Loucy (cell line): ENCODE results near the gene SIAH1.

ENCODE experiments used
- EZH2phosphoT487 ChIP-seq: fragments of 200-600 bp; IDR thresholded peaks from 2 replicates; pipeline ENCODE4 v1.6.1; 2018; ENCODE audit warnings: antibody characterized with exemption, mild to moderate bottlenecking, moderate library complexity, borderline replicate concordance
- TF ChIP-seq, protein P1 (sequence below): fragments of 200-600 bp; sonication (generic); conservative IDR thresholded peaks from 2 replicates; pipeline ENCODE4 v1.5.1; 2014; ENCODE audit warnings: mild to moderate bottlenecking, antibody characterized with exemption, low read length

DNA sequence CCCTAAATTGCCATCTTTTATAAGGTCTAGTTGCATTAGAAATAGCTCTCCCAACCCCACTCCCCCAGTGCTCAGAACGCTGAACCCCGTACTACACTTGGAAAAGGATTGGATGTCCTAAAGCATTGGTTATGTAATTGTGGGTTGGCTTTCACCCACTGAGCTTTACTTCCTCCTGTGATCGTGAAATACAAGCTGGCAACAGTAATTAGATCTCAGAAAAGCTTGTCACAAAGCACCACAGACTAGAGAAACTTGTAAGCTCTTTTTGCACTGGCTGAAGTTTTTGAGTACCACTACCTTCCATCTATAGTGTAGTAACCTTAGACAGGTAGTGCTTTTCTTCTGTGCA is 54.4 kb downstream of the SIAH1 start:
- TF ChIP-seq, protein P1, sequence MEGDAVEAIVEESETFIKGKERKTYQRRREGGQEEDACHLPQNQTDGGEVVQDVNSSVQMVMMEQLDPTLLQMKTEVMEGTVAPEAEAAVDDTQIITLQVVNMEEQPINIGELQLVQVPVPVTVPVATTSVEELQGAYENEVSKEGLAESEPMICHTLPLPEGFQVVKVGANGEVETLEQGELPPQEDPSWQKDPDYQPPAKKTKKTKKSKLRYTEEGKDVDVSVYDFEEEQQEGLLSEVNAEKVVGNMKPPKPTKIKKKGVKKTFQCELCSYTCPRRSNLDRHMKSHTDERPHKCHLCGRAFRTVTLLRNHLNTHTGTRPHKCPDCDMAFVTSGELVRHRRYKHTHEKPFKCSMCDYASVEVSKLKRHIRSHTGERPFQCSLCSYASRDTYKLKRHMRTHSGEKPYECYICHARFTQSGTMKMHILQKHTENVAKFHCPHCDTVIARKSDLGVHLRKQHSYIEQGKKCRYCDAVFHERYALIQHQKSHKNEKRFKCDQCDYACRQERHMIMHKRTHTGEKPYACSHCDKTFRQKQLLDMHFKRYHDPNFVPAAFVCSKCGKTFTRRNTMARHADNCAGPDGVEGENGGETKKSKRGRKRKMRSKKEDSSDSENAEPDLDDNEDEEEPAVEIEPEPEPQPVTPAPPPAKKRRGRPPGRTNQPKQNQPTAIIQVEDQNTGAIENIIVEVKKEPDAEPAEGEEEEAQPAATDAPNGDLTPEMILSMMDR = no peak
- no peak for TF ChIP-seq EZH2phosphoT487
